H1 (cell line): Measurements from ENCODE around the gene CKAP5.

Source experiments
- CTCF ChIP-seq, 3 experiments: IDR thresholded peaks; 1 replicate in 2 of 3; 2 replicates in 1 of 3; pipeline versions ENCODE4 v1.5.1 to v1.6.1; 2011; ENCODE audit warnings: low read length in 3 of 3, mild to moderate bottlenecking in 3 of 3, inconsistent platforms in 2 of 3, low read depth in 1 of 3, moderate library complexity in 1 of 3; ENCODE audit not compliant: insufficient read depth in 1 of 3; ENCODE audit errors: control extremely low read depth in 1 of 3
- POLR2A ChIP-seq, 2 experiments: IDR thresholded peaks; 1 replicate in 1 of 2; 2 replicates in 1 of 2; pipeline ENCODE4 v1.6.1; 2011; ENCODE audit warnings: low read depth in 2 of 2, low read length in 2 of 2, mild to moderate bottlenecking in 2 of 2; ENCODE audit errors: control extremely low read depth in 1 of 2
- TAF1 ChIP-seq: IDR thresholded peaks from 2 replicates; pipeline ENCODE4 v1.6.1; 2011; ENCODE audit warnings: mild to moderate bottlenecking, low read depth, low read length
- TBP ChIP-seq: IDR thresholded peaks from 2 replicates; pipeline ENCODE4 v1.6.1; 2011; ENCODE audit warnings: low read depth, low read length, improper control_type of control experiment

GRCh38 chr11:46727952-46728658 lies 118.0 kb downstream of the CKAP5 start:
- TF ChIP-seq CTCF (IDR thresholded peaks at IDR 0.05; ENCODE audit: control extremely low read depth in 1 of 3, insufficient read depth in 1 of 3, low read depth in 1 of 3, low read length in 3 of 3) (no peak), POLR2A (IDR thresholded peaks at IDR 0.05; ENCODE audit: control extremely low read depth in 1 of 2, low read depth in 2 of 2, low read length in 2 of 2) (no peak), TAF1 (no peak), TBP (no peak)
